A549 (cell line): ENCODE measurements around the gene PTPRN2. TPM values are rescaled to one million over a fixed set of nuclear protein-coding genes. Genes with fewer than 3 reads are reported as not detected.

Experiments used
- ATAC-seq, 2 experiments: fragments of 200-7000 bp in 1 of 2; fragments of >200 bp in 1 of 2; cut with Nextera tagmentation in 1 of 2; cut with Tn5 transposase in 1 of 2; 3 replicates each; pipeline versions ENCODE4 v1.8.0 to v1.9.1; 2018 to 2020; ENCODE audit warnings: mild to moderate bottlenecking in 1 of 2, moderate library complexity in 1 of 2
- CTCF ChIA-PET: fragments of 300-600 bp; sonication (Branson Sonifier 250); formaldehyde crosslinking; extraction: SDS; loops from one replicate; lab custom pipeline; 2021; ENCODE audit warnings: antibody characterized with exemption, inconsistent platforms; lab: Yijun Ruan, JAX
- POLR2A ChIA-PET: fragments of 350-600 bp; formaldehyde crosslinking; extraction: SDS; loops from one replicate; lab custom pipeline; 2021; ENCODE audit warnings: antibody characterized with exemption, inconsistent platforms; lab: Yijun Ruan, JAX
- DNase-seq, 2 experiments: peaks; one replicate each; pipeline versions ENCODE4 v3.0.0 to v3.0.0-alpha.2; 2011 to 2016; ENCODE audit warnings: low read depth in 1 of 2, low spot score in 1 of 2
- FAIRE-seq: peaks from 2 replicates; lab custom pipeline; 2011; peaks lifted over from hg19 to GRCh38; lab: Jason Lieb, UNC
- H3K27ac ChIP-seq, 2 experiments: fragments of >200 bp; sonication (Bioruptor Twin); formaldehyde crosslinking; 3 replicates each; pipeline ENCODE4 v1.5.1; 2016 to 2017
- H3K4me1 ChIP-seq: fragments of >200 bp; sonication (Bioruptor Twin); formaldehyde crosslinking; 3 replicates; pipeline ENCODE4 v1.6.1; 2016
- H3K4me2 ChIP-seq: fragments of >200 bp; sonication (Bioruptor Twin); formaldehyde crosslinking; 3 replicates; pipeline ENCODE4 v1.6.1; 2016
- H3K4me3 ChIP-seq: fragments of >200 bp; sonication (Bioruptor Twin); formaldehyde crosslinking; 3 replicates; pipeline ENCODE4 v1.5.1; 2016
- H3K9me3 ChIP-seq: fragments of >200 bp; sonication (Bioruptor Twin); formaldehyde crosslinking; 3 replicates; pipeline ENCODE4 v1.6.1; 2016
- BHLHE40 ChIP-seq: IDR thresholded peaks from 2 replicates; pipeline ENCODE4 v1.6.1; 2012; ENCODE audit warnings: low read depth, low read length, inconsistent platforms
- CBX8 ChIP-seq: fragments of 200-600 bp; sonication (generic); IDR thresholded peaks from 2 replicates; pipeline ENCODE4 v1.6.1; 2016
- EHMT2 ChIP-seq: fragments of 200-600 bp; sonication (generic); IDR thresholded peaks from 2 replicates; pipeline ENCODE4 v1.6.1; 2016; ENCODE audit warnings: antibody characterized with exemption, low read depth, mild to moderate bottlenecking, moderate library complexity
- EP300 ChIP-seq, 2 experiments: fragments of >200 bp; sonication (Bioruptor Twin); formaldehyde crosslinking; IDR thresholded peaks; 2 replicates in 1 of 2; 3 replicates in 1 of 2; pipeline ENCODE4 v1.6.1; 2016 to 2017
- ESRRA ChIP-seq: fragments of 150-350 bp; IDR thresholded peaks from 2 replicates; pipeline ENCODE4 v1.6.1; 2014; ENCODE audit warnings: mild to moderate bottlenecking, low read length, borderline replicate concordance
- FOSL2 ChIP-seq, 2 experiments: fragments of 450-650 bp in 1 of 2; fragments of >200 bp in 1 of 2; sonication (Bioruptor Twin) in 1 of 2; formaldehyde crosslinking; IDR thresholded peaks; 2 replicates each; pipeline versions ENCODE4 v1.5.0 to v1.6.1; 2016 to 2020; ENCODE audit warnings: mild to moderate bottlenecking in 1 of 2, moderate library complexity in 1 of 2
- KDM5A ChIP-seq: fragments of 200-600 bp; sonication (generic); IDR thresholded peaks from 2 replicates; pipeline ENCODE4 v1.6.1; 2016; ENCODE audit warnings: antibody characterized with exemption, mild to moderate bottlenecking
- MYC ChIP-seq: IDR thresholded peaks from 2 replicates; pipeline ENCODE4 v1.6.1; 2012; ENCODE audit warnings: mild to moderate bottlenecking, inconsistent platforms, low read length, improper control_type of control experiment, borderline replicate concordance
- POLR2AphosphoS2 ChIP-seq: conservative IDR thresholded peaks from 2 replicates; pipeline ENCODE4 v1.6.1; 2012; ENCODE audit warnings: low read length, improper control_type of control experiment, inconsistent platforms
- RAD21 ChIP-seq, 2 experiments: fragments of >200 bp in 1 of 2; sonication (Bioruptor Twin) in 1 of 2; formaldehyde crosslinking in 1 of 2; IDR thresholded peaks in 1 of 2; conservative IDR thresholded peaks in 1 of 2; 2 replicates in 1 of 2; 3 replicates in 1 of 2; pipeline ENCODE4 v1.6.1; 2012 to 2018; ENCODE audit warnings: inconsistent platforms in 1 of 2
- RARB ChIP-seq: fragments of 250-450 bp; sonication (Bioruptor Pico); IDR thresholded peaks from 2 replicates; pipeline ENCODE4 v1.8.0; 2021; ENCODE audit warnings: mild to moderate bottlenecking, moderate library complexity
- RFX5 ChIP-seq: fragments of 450-650 bp; IDR thresholded peaks from 2 replicates; pipeline ENCODE4 v1.7.1; 2014; ENCODE audit warnings: antibody characterized with exemption, mild to moderate bottlenecking, moderate library complexity
- SMC3 ChIP-seq: fragments of >200 bp; sonication (Bioruptor Twin); formaldehyde crosslinking; IDR thresholded peaks from 3 replicates; pipeline ENCODE4 v1.6.1; 2018; ENCODE audit warnings: inconsistent platforms
- SREBF2 ChIP-seq: fragments of 450-650 bp; IDR thresholded peaks from 2 replicates; pipeline ENCODE4 v1.6.1; 2014; ENCODE audit warnings: mild to moderate bottlenecking, moderate library complexity
- TFCP2L1 ChIP-seq: fragments of 250-450 bp; sonication (Bioruptor Pico); IDR thresholded peaks from 2 replicates; pipeline ENCODE4 v1.5.0; 2021; ENCODE audit warnings: mild to moderate bottlenecking
- ZNF302 ChIP-seq: fragments of 250-450 bp; sonication (Bioruptor Pico); IDR thresholded peaks from 2 replicates; pipeline ENCODE4 v1.9.0; 2021; ENCODE audit warnings: inconsistent platforms, mild to moderate bottlenecking, moderate library complexity
- WGBS: methylation state at CpG from one replicate; pipeline ENCODE4 v1.1.6; 2017; ENCODE audit errors: missing lambda C conversion rate; 5-methylcytosine and 5-hydroxymethylcytosine counted together
- polyA plus RNA-seq, 4 experiments: library from polyadenylated mRNA; depleted of rRNA in 3 of 4; stranded (reverse); fragments of >200 nt; fragmentation: RNase III in 1 of 4; extraction: RNeasy Plus Mini Kit Qiagen cat#74134 plus additional on column Dnase treatment in 1 of 4; gene quantifications; 2 replicates in 3 of 4; 3 replicates in 1 of 4; pipeline ENCODE4 v1.2.3, GENCODE V29; 2011 to 2017
- TF ChIP-seq, protein P1 (sequence below): fragments of 200-600 bp; sonication (generic); IDR thresholded peaks from 2 replicates; pipeline ENCODE4 v1.6.1; 2016; ENCODE audit warnings: antibody characterized with exemption, mild to moderate bottlenecking, moderate library complexity
- TF ChIP-seq, protein P2 (sequence below): fragments of >200 bp; sonication (Bioruptor Twin); formaldehyde crosslinking; IDR thresholded peaks from 3 replicates; pipeline ENCODE4 v1.6.1; 2016
- TF ChIP-seq, protein P3 (sequence below): IDR thresholded peaks from 2 replicates; pipeline ENCODE4 v1.6.1; 2012; ENCODE audit warnings: low read depth, borderline replicate concordance
- TF ChIP-seq, protein P4 (sequence below): fragments of 250-450 bp; sonication (Bioruptor Pico); IDR thresholded peaks from 2 replicates; pipeline ENCODE4 v1.5.0; 2020; ENCODE audit warnings: low read depth, mild to moderate bottlenecking, moderate library complexity
- TF ChIP-seq, protein P5 (sequence below): IDR thresholded peaks from 2 replicates; pipeline ENCODE4 v1.6.1; 2012

Gene PTPRN2
- polyA plus RNA-seq, 2 of the 4 experiments (the other 2 are of a cell fraction): 0.41 to 1.2 TPM

DNA sequence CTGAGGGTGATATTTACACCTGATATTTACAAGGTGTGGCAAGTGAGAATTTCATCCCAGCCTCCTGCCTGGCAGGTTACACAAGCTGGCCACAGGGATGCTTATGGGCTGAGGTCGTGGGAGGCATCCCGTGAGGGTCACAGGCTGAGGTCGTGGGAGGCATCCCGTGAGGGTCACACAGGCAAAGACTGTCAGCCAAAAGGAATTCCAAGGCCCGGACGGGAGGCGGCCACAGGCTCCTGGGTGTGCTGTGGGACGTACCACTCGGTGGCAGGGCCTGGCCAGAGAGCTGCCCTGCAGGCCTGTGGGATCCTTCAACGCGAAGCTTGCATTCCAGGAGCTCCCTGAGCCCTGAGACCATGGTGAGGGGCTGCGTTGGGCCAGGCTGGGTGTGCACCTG, 790.3 kb downstream of the PTPRN2 start (continued):
- TF ChIP-seq, protein P1, sequence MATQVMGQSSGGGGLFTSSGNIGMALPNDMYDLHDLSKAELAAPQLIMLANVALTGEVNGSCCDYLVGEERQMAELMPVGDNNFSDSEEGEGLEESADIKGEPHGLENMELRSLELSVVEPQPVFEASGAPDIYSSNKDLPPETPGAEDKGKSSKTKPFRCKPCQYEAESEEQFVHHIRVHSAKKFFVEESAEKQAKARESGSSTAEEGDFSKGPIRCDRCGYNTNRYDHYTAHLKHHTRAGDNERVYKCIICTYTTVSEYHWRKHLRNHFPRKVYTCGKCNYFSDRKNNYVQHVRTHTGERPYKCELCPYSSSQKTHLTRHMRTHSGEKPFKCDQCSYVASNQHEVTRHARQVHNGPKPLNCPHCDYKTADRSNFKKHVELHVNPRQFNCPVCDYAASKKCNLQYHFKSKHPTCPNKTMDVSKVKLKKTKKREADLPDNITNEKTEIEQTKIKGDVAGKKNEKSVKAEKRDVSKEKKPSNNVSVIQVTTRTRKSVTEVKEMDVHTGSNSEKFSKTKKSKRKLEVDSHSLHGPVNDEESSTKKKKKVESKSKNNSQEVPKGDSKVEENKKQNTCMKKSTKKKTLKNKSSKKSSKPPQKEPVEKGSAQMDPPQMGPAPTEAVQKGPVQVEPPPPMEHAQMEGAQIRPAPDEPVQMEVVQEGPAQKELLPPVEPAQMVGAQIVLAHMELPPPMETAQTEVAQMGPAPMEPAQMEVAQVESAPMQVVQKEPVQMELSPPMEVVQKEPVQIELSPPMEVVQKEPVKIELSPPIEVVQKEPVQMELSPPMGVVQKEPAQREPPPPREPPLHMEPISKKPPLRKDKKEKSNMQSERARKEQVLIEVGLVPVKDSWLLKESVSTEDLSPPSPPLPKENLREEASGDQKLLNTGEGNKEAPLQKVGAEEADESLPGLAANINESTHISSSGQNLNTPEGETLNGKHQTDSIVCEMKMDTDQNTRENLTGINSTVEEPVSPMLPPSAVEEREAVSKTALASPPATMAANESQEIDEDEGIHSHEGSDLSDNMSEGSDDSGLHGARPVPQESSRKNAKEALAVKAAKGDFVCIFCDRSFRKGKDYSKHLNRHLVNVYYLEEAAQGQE: no peak
- TF ChIP-seq POLR2AphosphoS2: no peak
- TF ChIP-seq, all 56 proteins: peak for 0

DNA sequence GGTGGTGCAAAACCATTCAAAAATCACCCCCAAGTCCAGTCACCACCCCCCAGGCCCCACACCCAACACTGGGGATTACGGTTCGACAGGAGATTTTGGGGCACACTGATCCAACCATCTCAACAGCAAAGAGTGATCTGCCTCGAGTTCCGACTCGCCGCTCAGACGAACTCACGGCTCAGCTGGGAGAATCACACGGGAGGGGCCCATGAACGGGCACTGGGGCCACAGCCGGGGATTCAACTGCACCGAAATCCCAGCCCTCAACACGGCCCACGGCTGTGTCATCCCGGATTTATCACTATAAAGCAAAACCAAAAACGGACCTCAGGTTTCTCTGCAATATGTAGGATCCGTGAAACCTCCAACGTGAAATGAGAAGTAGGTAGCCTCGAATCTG, 790.8 kb downstream of the PTPRN2 start:
- H3K27ac ChIP-seq: no peak overlapping the region
- DNase-seq (no peak), FAIRE-seq (no peak)
- H3K4me3 ChIP-seq: no peak overlapping the region
- ChIA-PET POLR2A (no interaction called here), CTCF (no interaction called here)
- H3K9me3 ChIP-seq: no peaks in the 10 kb centered on the region
- H3K4me1 ChIP-seq: no peaks in the 10 kb centered on the region
- 64% methylated on average over 15 of the region's 19 CpGs for WGBS
- no peak for TF ChIP-seq RFX5
- TF ChIP-seq ESRRA: no peak
- TF ChIP-seq KDM5A: no peak
- TF ChIP-seq TFCP2L1 (CRISPR knock-in tag): no peak
- TF ChIP-seq, protein P2, sequence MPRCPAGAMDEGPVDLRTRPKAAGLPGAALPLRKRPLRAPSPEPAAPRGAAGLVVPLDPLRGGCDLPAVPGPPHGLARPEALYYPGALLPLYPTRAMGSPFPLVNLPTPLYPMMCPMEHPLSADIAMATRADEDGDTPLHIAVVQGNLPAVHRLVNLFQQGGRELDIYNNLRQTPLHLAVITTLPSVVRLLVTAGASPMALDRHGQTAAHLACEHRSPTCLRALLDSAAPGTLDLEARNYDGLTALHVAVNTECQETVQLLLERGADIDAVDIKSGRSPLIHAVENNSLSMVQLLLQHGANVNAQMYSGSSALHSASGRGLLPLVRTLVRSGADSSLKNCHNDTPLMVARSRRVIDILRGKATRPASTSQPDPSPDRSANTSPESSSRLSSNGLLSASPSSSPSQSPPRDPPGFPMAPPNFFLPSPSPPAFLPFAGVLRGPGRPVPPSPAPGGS: no peak
- no peak for TF ChIP-seq SREBF2
- TF ChIP-seq CBX8: no peak
- TF ChIP-seq SMC3: no peak
- TF ChIP-seq, protein P3, sequence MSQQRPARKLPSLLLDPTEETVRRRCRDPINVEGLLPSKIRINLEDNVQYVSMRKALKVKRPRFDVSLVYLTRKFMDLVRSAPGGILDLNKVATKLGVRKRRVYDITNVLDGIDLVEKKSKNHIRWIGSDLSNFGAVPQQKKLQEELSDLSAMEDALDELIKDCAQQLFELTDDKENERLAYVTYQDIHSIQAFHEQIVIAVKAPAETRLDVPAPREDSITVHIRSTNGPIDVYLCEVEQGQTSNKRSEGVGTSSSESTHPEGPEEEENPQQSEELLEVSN: no peak
- no peak for TF ChIP-seq FOSL2 (IDR thresholded peaks at IDR 0.05)
- TF ChIP-seq FOSL2 (CRISPR knock-in tag; IDR thresholded peaks at IDR 0.05): no peak
- TF ChIP-seq EHMT2: no peak
- no peak for TF ChIP-seq BHLHE40
- TF ChIP-seq ZNF302 (CRISPR knock-in tag): no peak
- no peak for TF ChIP-seq RARB (CRISPR knock-in tag)
- TF ChIP-seq, protein P4, sequence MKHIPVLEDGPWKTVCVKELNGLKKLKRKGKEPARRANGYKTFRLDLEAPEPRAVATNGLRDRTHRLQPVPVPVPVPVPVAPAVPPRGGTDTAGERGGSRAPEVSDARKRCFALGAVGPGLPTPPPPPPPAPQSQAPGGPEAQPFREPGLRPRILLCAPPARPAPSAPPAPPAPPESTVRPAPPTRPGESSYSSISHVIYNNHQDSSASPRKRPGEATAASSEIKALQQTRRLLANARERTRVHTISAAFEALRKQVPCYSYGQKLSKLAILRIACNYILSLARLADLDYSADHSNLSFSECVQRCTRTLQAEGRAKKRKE (CRISPR knock-in tag): no peak
- TF ChIP-seq, protein P5, sequence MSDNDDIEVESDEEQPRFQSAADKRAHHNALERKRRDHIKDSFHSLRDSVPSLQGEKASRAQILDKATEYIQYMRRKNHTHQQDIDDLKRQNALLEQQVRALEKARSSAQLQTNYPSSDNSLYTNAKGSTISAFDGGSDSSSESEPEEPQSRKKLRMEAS: no peak
- TF ChIP-seq EP300 (IDR thresholded peaks at IDR 0.05): no peak
- no peak for TF ChIP-seq RAD21 (conservative IDR thresholded peaks at IDR 0.05 in 1 of 2, IDR thresholded peaks at IDR 0.05 in 1 of 2)
- no peak for TF ChIP-seq MYC
- TF ChIP-seq, all 56 proteins: peak for 0
- no peak overlapping the region for H3K4me2 ChIP-seq
- ATAC-seq: no peak
